Measurements from ENCODE around the gene MYL3.
A peak's percentile ranks its signal among the peaks of the same experiment; 100 is the strongest.
"Not testable (repeated sequence)": the region's sequence is repeated elsewhere in the genome, so short reads cannot be mapped to it uniquely, and the experiment has no call there.

Gene MYL3

DNA sequence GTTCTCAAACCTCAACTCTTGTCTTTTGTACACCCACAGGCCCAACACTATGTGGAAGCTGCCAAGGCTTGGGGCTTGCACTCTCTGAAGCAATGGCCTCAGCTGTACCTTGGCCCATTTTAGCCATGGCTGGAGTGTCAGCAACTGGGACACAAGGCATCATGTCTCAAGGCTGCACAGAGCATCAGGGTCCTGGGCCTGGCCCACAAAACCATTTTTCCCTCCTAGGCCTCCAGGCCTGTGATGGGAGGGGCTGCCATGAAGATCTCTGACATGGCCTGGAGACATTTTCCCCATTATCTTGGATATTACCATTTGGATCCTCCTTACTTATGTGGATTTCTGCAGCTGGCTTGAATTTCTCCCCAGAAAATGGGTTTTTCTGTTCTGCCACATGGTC, 39.9 kb downstream of the MYL3 start:
- DNase-seq: not testable (repeated sequence)

DNA sequence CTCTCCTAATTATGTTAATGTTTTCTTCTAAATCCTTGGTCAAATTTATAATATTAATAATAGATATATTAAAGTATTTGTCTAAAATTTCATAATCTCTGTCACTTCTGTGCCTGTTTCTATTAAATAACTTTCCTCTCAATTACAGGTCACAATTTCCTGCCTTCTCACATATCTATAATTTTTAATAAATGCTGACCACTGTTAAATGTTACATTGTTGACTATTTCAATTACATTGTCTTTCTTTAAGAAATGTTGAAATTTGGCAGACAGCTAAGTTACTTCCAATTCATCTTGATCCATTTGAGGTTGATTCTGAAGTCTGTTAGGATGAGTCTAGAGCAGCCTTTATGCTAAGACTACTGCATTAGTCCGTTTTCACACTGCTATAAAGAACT, 41.7 kb downstream of the MYL3 start:
- no peak for DNase-seq

DNA sequence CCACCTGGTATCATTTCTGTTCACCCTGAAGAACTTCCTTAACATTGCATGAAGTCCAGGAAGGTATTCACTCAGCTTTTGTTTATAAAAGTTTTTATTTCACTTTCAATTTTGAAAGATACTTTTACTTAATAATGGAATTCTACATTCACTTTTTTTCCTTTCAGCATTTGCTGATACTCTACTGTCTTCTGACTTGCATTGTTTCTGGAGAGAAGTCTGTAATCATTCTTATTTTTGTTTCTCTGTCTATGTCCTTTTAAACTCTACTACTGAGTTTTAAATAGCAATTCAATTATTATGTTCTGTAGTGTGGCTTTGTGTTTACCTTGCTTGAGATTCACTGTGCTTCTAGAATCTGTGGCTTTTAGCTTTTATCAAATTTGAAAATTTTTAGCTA, 42.4 kb downstream of the MYL3 start:
- no peak for DNase-seq

DNA sequence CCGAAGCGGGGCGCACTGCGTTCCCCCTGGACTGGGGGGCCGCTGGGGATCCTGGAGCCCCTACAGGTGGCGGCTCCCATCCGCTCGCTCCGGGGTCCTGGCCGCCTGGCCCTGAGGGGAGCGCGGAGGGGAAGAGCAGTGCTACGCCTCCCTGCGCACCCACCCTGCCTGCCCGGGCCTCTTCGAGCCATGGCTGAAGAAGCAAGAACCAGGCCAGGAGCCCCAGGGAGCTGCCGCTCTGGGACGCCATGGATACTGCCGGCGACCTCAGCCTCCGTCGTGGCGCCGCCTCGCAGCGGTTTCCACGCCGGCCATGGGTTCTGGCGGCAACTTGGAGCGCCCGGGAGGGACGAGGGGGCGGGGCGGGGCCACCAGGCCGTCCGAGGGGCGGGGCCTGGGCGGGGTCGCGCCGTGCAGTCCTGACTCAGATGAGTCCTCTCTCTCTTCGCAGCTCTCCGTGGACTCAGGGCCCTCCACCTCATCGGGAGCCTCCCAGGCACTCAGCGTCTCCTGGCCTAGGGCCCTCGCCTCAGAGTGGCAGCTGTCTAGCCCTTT, 50.9 kb downstream of the MYL3 start:
- DNase-seq: peak in 1 of 2 donors; percentile 2

- DNase-seq: no peak
These were observed 51.5 kb downstream of the MYL3 start for GRCh38 chr3:46811615-46812236.

GRCh38 chr3:46808766-46809165, 54.5 kb downstream of the MYL3 start:
- DNase-seq: not testable (repeated sequence)

Measured in hippocampal formation (tissue), 2 donors.